Duodenal mucosa (tissue), 2 donors: Measurements from ENCODE around the gene RHBDD3.

ENCODE experiments used
- H3K27ac ChIP-seq: one replicate; pipeline ENCODE4 v1.7.0; 2013; ENCODE audit warnings: low read depth, low read length
- H3K27me3 ChIP-seq, 2 donors: one replicate each; pipeline ENCODE4 v1.7.0; 2013; ENCODE audit warnings: low read length in 2 of 2, control low read depth in 1 of 2; ENCODE audit not compliant: insufficient read depth in 2 of 2, control insufficient read depth in 1 of 2
- H3K36me3 ChIP-seq, 2 donors: one replicate each; pipeline ENCODE4 v1.7.0; 2013; ENCODE audit warnings: low read length in 2 of 2, control low read depth in 1 of 2; ENCODE audit not compliant: insufficient read depth in 2 of 2, control insufficient read depth in 1 of 2
- H3K4me1 ChIP-seq, 2 donors: one replicate each; pipeline ENCODE4 v1.7.0; 2013; ENCODE audit warnings: low read length in 2 of 2, control low read depth in 1 of 2; ENCODE audit not compliant: insufficient read depth in 2 of 2, control insufficient read depth in 1 of 2
- H3K4me3 ChIP-seq, 2 donors: one replicate each; pipeline ENCODE4 v1.7.0; 2013; ENCODE audit warnings: low read length in 2 of 2, low read depth in 1 of 2
- H3K9ac ChIP-seq, 2 donors: one replicate each; pipeline ENCODE4 v1.7.0; 2013; ENCODE audit warnings: low read length in 2 of 2, low read depth in 1 of 2
- H3K9me3 ChIP-seq, 2 donors: one replicate each; pipeline ENCODE4 v1.7.0; 2013; ENCODE audit warnings: low read length in 2 of 2, control low read depth in 1 of 2; ENCODE audit not compliant: control insufficient read depth in 1 of 2

Gene RHBDD3

DNA sequence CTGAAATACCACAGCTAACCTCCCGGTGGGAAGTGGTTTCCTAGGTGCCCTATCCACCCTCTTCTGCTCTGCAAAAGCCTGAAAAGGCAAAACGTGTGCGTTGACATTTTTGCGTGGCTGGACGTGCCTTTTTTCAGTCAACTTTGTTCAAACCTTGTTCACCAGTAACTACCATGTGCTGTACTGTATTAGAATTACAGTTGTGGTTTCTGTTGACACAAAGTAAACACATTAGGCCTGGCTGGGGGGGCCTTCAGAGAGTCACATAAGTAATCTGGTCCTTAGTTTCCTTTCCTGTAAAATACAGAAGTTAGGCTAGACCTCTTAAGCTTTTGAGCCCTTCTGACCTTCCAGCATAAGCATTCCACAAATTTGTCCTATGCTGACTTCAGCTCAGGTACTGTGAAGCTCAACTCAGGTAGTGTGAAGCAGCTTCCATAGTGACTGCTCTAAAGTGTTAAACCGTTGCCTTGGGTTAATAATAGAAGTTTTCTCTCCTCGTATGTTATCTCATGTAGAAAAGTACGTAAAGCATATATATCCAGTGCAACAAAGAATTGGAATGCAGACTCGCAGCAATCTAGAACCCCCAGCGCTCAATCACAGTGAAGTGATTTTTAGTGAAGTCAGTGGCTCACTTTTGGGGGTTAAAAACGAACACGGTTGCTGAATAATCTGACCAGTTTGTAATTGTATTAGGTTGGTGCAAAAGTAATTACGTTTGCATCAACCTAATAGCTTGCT, 2.1 kb upstream of the RHBDD3 start:
- Histone ChIP-seq H3K27ac (peak overlapping the region; percentile 49), H3K4me3 (peak overlapping the region; percentile 81 to 93), H3K9me3 (no peaks in the 10 kb centered on the region), H3K27me3 (no peaks in the 10 kb centered on the region), H3K36me3 (peaks cover 19 to 39% of the 10 kb centered on the region in 2 donors), H3K9ac (peak overlapping the region; percentile 90 to 94), H3K4me1 (peaks cover 64% of the 10 kb centered on the region in 2 donors)

- H3K4me1 ChIP-seq = peaks cover 59 to 64% of the 10 kb centered on the region in 2 donors
- H3K4me3 ChIP-seq = peak overlapping the region; percentile 81 to 93
Observed at GRCh38 chr22:29269230-29269604, 1.4 kb upstream of the RHBDD3 start.

GRCh38 chr22:29268511-29269229, 889 bp upstream of the RHBDD3 start:
- H3K4me3 ChIP-seq = peak overlapping the region; percentile 81 to 93
- H3K9me3 ChIP-seq = no peaks in the 10 kb centered on the region
- H3K4me1 ChIP-seq = peaks cover 54 to 60% of the 10 kb centered on the region in 2 donors
- H3K36me3 ChIP-seq = peaks cover 12 to 39% of the 10 kb centered on the region in 2 donors
- H3K27me3 ChIP-seq = no peaks in the 10 kb centered on the region
- H3K27ac ChIP-seq = peak overlapping the region; percentile 97
- H3K9ac ChIP-seq = peak overlapping the region; percentile 90 to 94

More at GRCh38 chr22:29269230-29269604, 1.4 kb upstream of the RHBDD3 start:
- Histone ChIP-seq H3K9me3 (no peaks in the 10 kb centered on the region), H3K9ac (peak overlapping the region; percentile 90 to 94), H3K27me3 (no peaks in the 10 kb centered on the region), H3K27ac (peak overlapping the region; percentile 97), H3K36me3 (peaks cover 17 to 39% of the 10 kb centered on the region in 2 donors)

GRCh38 chr22:29267462-29267857, 321 bp downstream of the RHBDD3 start:
- Histone ChIP-seq H3K9me3 (no peaks in the 10 kb centered on the region), H3K27me3 (no peaks in the 10 kb centered on the region), H3K36me3 (peaks cover under 1 to 28% of the 10 kb centered on the region in 2 donors), H3K4me1 (peaks cover 42 to 50% of the 10 kb centered on the region in 2 donors), H3K9ac (peak overlapping the region; percentile 90 to 94), H3K4me3 (peak overlapping the region; percentile 81 to 93), H3K27ac (peak overlapping the region; percentile 97)

GRCh38 chr22:29266564-29267461, 968 bp downstream of the RHBDD3 start:
- H3K4me3 ChIP-seq = peak overlapping the region; percentile 81 to 93
- H3K27me3 ChIP-seq = no peaks in the 10 kb centered on the region
- H3K4me1 ChIP-seq = peaks cover 35 to 44% of the 10 kb centered on the region in 2 donors
- H3K9ac ChIP-seq = peak overlapping the region; percentile 90 to 94
- H3K36me3 ChIP-seq = peaks cover 0 to 22% of the 10 kb centered on the region in 2 donors
- peak overlapping the region; percentile 97 for H3K27ac ChIP-seq
- no peaks in the 10 kb centered on the region for H3K9me3 ChIP-seq

GRCh38 chr22:29265929-29266328, 1.9 kb downstream of the RHBDD3 start:
- no peaks in the 10 kb centered on the region for H3K27me3 ChIP-seq
- no peak overlapping the region for H3K27ac ChIP-seq
- H3K4me1 ChIP-seq = peaks cover 26 to 35% of the 10 kb centered on the region in 2 donors
- peak overlapping the region in 1 of 2 donors; percentile 90 for H3K9ac ChIP-seq
- H3K4me3 ChIP-seq = peak overlapping the region in 1 of 2 donors; percentile 7
- H3K9me3 ChIP-seq = no peaks in the 10 kb centered on the region
- H3K36me3 ChIP-seq = peaks cover 0 to 21% of the 10 kb centered on the region in 2 donors

DNA sequence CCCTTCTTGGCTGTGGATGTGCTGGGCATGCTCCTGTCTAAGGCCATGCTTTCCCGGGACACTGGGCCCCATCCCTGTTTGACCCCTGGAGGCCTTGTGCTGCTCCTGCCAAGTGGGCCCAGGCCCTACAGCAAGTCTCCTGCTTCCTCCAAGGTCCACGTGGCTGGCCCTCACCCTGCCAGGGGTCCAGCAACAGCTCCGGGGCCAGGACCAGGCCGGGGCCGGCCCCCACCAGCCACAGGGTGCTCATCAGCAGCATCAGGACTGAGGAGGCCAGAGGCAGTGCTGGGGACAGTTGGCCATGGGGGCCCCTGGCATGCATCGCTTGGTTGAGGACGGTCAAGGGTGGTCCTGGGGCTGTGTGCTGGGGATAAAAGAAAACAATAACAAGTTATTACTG, 2.5 kb downstream of the RHBDD3 start:
- Histone ChIP-seq H3K4me3 (no peak overlapping the region), H3K4me1 (peaks cover 20 to 30% of the 10 kb centered on the region in 2 donors), H3K36me3 (peaks cover 0 to 21% of the 10 kb centered on the region in 2 donors), H3K9ac (no peak overlapping the region), H3K27me3 (no peaks in the 10 kb centered on the region), H3K27ac (no peak overlapping the region), H3K9me3 (no peaks in the 10 kb centered on the region)

DNA sequence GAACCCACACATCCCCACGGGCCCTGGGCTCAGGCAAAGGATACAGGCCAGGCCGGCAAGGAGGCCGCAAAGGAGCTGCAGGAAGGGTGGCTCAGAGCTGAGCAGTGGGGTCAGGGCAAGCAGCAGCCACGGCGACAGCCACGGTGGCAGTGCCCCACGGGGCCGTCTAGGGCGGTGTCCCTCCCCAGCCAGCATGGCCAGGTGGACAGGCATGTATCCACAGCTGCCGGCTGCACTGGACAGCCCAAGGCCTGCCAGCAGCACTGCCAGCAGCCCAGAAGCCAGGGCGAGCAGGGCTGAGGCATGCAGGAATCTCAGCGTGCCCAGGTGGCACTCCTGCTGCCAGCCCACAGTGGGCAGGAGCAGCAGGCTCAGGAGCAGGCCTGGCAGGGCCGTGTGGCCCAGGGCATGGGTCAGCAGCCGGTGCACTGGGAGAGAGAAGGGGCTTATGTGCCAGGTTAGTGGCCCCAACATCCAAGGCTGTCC, 3.9 kb downstream of the RHBDD3 start:
- H3K27ac ChIP-seq = no peak overlapping the region
- H3K36me3 ChIP-seq = peaks cover 0 to 19% of the 10 kb centered on the region in 2 donors
- H3K27me3 ChIP-seq = no peaks in the 10 kb centered on the region
- H3K9me3 ChIP-seq = no peaks in the 10 kb centered on the region
- no peak overlapping the region for H3K4me3 ChIP-seq
- no peak overlapping the region for H3K9ac ChIP-seq
- H3K4me1 ChIP-seq = peaks cover 16% of the 10 kb centered on the region in 2 donors

DNA sequence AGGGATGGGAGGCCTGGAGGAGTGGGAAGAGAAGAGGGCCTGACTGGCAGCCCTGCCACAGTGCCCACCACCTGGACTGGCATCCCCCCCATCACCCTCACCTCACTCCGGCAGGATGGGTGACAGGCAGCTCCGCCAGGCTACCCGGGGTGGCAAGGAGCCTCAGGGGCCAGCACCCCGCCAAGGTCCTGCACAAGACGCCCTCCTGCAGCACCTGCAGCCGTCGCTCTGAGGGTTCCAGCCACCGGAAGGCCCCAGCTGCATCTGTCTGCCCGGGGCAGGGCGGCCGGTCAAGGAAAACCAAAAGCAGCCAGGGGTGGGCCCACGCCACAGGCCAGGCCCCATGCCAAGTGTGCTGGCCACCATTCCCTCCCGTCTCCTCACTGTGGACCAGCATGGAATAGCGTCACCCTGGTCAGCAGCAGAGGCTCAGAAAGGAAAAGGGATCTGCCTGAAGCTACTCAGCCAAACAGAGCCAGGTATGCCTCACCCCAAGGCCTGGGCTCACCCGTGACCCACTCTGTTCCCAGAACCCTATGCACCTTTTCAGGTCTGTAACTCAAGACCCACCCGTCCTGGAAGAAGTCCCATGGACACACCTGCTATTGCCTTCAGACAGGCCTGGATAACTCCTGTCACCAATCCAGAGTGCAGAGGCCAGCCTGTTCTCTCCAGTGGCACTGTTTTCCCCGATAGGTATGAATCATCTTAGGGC, 7.0 kb downstream of the RHBDD3 start:
- Histone ChIP-seq H3K9me3 (no peaks in the 10 kb centered on the region), H3K4me1 (peaks cover under 1% of the 10 kb centered on the region in 2 donors), H3K27me3 (no peaks in the 10 kb centered on the region), H3K27ac (no peak overlapping the region), H3K4me3 (no peak overlapping the region), H3K36me3 (peaks cover 0 to 22% of the 10 kb centered on the region in 2 donors), H3K9ac (no peak overlapping the region)
